Parathyroid adenoma (tissue), 2 donors: ENCODE data around the gene NUDT1.

ENCODE experiments used
- H2AFZ ChIP-seq: fragments of 300-600 bp; sonication (generic); one replicate; pipeline ENCODE4 v1.7.0; 2017; ENCODE audit warnings: antibody characterized with exemption, mild to moderate bottlenecking
- H3K27ac ChIP-seq: fragments of 300-600 bp; sonication (generic); one replicate; pipeline ENCODE4 v1.7.0; 2017
- H3K27me3 ChIP-seq: fragments of 300-600 bp; sonication (generic); one replicate; pipeline ENCODE4 v1.7.0; 2017; ENCODE audit warnings: low read length; ENCODE audit not compliant: control insufficient read depth, insufficient read depth
- H3K36me3 ChIP-seq: fragments of 300-600 bp; sonication (generic); one replicate; pipeline ENCODE4 v1.7.0; 2017; ENCODE audit warnings: low read length; ENCODE audit not compliant: control insufficient read depth, insufficient read depth
- H3K4me1 ChIP-seq: fragments of 300-600 bp; sonication (generic); one replicate; pipeline ENCODE4 v1.7.0; 2017; ENCODE audit warnings: control low read depth
- H3K4me2 ChIP-seq: fragments of 300-600 bp; sonication (generic); one replicate; pipeline ENCODE4 v1.7.0; 2017; ENCODE audit warnings: low read length
- H3K4me3 ChIP-seq: fragments of 300-600 bp; sonication (generic); one replicate; pipeline ENCODE4 v1.7.0; 2017; ENCODE audit warnings: low read depth, low read length
- H3K79me2 ChIP-seq: fragments of 300-600 bp; sonication (generic); one replicate; pipeline ENCODE4 v1.7.0; 2017; ENCODE audit warnings: control low read depth
- H3K9ac ChIP-seq: fragments of 300-600 bp; sonication (generic); one replicate; pipeline ENCODE4 v1.7.0; 2017; ENCODE audit warnings: mild to moderate bottlenecking
- H3K9me3 ChIP-seq: fragments of 300-600 bp; sonication (generic); one replicate; pipeline ENCODE4 v1.7.0; 2017; ENCODE audit warnings: low read length; ENCODE audit not compliant: control insufficient read depth
- TF ChIP-seq, protein P1 (sequence below): fragments of 300-600 bp; sonication (generic); IDR thresholded peaks from one replicate; pipeline ENCODE4 v1.7.0; 2017; ENCODE audit warnings: antibody characterized with exemption, mild to moderate bottlenecking
- donor health status: primary hyperparathyroidism.

The NUDT1 gene

GRCh38 chr7:2289621-2290020 lies 47.6 kb downstream of the NUDT1 start:
- H3K79me2 ChIP-seq, result peaks cover 2% of the 10 kb centered on the region
- no peaks in the 10 kb centered on the region for H3K27me3 ChIP-seq
- no peaks in the 10 kb centered on the region for H3K4me1 ChIP-seq
- no peak overlapping the region for H3K9ac ChIP-seq
- H3K27ac ChIP-seq, result no peak overlapping the region
- no peaks in the 10 kb centered on the region for H3K9me3 ChIP-seq
- no peaks in the 10 kb centered on the region for H3K36me3 ChIP-seq
- no peak overlapping the region for H3K4me2 ChIP-seq
- TF ChIP-seq, protein P1, sequence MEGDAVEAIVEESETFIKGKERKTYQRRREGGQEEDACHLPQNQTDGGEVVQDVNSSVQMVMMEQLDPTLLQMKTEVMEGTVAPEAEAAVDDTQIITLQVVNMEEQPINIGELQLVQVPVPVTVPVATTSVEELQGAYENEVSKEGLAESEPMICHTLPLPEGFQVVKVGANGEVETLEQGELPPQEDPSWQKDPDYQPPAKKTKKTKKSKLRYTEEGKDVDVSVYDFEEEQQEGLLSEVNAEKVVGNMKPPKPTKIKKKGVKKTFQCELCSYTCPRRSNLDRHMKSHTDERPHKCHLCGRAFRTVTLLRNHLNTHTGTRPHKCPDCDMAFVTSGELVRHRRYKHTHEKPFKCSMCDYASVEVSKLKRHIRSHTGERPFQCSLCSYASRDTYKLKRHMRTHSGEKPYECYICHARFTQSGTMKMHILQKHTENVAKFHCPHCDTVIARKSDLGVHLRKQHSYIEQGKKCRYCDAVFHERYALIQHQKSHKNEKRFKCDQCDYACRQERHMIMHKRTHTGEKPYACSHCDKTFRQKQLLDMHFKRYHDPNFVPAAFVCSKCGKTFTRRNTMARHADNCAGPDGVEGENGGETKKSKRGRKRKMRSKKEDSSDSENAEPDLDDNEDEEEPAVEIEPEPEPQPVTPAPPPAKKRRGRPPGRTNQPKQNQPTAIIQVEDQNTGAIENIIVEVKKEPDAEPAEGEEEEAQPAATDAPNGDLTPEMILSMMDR, result no peak
- H3K4me3 ChIP-seq, result no peak overlapping the region
- H2AFZ ChIP-seq, result no peak overlapping the region

- no peak overlapping the region for H2AFZ ChIP-seq
- TF ChIP-seq, protein P1, result no peak
- no peak overlapping the region for H3K4me3 ChIP-seq
- H3K9me3 ChIP-seq, result no peaks in the 10 kb centered on the region
- H3K9ac ChIP-seq, result no peak overlapping the region
- no peaks in the 10 kb centered on the region for H3K4me1 ChIP-seq
- peaks cover 2% of the 10 kb centered on the region for H3K79me2 ChIP-seq
- no peak overlapping the region for H3K4me2 ChIP-seq
- H3K27me3 ChIP-seq, result no peaks in the 10 kb centered on the region
- no peak overlapping the region for H3K27ac ChIP-seq
- H3K36me3 ChIP-seq, result no peaks in the 10 kb centered on the region
These were observed 48.9 kb downstream of the NUDT1 start for GRCh38 chr7:2290877-2291276.

DNA sequence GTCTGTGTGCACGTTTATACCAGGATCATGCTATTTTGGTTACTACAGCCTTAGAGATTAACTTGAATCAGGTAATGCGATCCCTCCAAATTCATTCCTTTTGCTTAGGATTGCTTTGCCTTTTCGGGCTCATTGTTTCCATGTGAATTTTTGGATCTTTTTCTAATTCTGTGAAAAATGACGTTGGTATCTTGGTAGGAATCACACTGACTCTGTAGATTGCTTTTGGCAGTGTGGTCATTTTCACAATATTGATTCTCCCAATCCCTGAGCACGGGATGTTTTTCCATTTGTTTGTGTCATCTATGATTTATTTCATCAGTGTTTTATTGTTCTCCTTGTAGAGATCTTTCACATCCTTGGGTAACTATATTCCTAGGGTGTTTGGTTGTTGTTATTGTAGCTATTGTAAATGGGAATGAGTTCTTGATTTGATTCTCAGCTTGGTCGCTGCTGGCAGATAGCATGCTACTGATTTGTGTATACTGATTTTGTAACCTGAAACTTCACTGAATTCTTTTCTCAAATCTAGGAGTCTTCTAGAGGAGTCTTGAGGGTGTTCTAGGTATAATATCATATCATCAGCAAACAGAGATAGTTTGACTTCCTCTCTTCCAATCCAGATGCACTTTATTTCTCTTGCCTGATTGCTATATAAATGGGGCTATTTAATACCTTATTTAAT lies 54.1 kb downstream of the NUDT1 start:
- Histone ChIP-seq H2AFZ (no peak overlapping the region), H3K79me2 (no peaks in the 10 kb centered on the region), H3K27ac (no peak overlapping the region), H3K9ac (no peak overlapping the region), H3K9me3 (no peaks in the 10 kb centered on the region), H3K36me3 (no peaks in the 10 kb centered on the region), H3K4me3 (no peak overlapping the region), H3K4me2 (no peak overlapping the region), H3K27me3 (no peaks in the 10 kb centered on the region), H3K4me1 (no peaks in the 10 kb centered on the region)
- TF ChIP-seq, protein P1, result no peak

DNA sequence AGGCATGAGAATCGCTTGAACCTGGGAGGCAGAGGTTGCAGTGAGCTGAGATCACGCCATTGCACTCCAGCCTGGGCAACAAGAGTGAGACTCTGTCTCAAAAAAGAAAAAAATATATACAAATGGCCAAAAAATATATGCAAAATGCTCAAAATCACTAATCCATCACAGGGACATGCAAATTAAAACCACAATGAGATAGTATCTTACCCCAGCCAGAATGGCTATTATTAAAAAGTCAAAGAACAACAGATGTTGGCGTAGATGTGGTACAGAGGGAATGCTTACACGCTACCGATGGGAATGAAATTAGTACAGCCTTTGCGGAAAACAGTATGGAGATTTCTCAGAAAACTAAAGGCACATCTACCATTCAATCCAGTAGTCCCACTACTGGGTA lies 54.8 kb downstream of the NUDT1 start:
- Histone ChIP-seq H3K36me3 (no peaks in the 10 kb centered on the region), H3K9me3 (no peaks in the 10 kb centered on the region), H3K79me2 (no peaks in the 10 kb centered on the region), H3K4me3 (no peak overlapping the region), H3K4me1 (no peaks in the 10 kb centered on the region), H3K27me3 (no peaks in the 10 kb centered on the region), H3K27ac (no peak overlapping the region), H2AFZ (no peak overlapping the region), H3K9ac (no peak overlapping the region), H3K4me2 (no peak overlapping the region)
- TF ChIP-seq, protein P1, result no peak
